Middle frontal gyrus (tissue), 1 donor: ENCODE data around the gene IGFBP5.

Experiments used
- DNase-seq: peaks from one replicate; pipeline ENCODE4 v3.0.0-alpha.2; 2015; ENCODE audit warnings: low spot score; ENCODE audit errors: extremely low spot score

The IGFBP5 gene

GRCh38 chr2:216644842-216645635, 50.3 kb downstream of the IGFBP5 start:
- no peak for DNase-seq

GRCh38 chr2:216643986-216644659, 51.2 kb downstream of the IGFBP5 start:
- no peak for DNase-seq

- no peak for DNase-seq
Measured at GRCh38 chr2:216637472-216637871, 57.9 kb downstream of the IGFBP5 start.

GRCh38 chr2:216636551-216637450, 58.5 kb downstream of the IGFBP5 start:
- DNase-seq: no peak

GRCh38 chr2:216635701-216636550, 59.4 kb downstream of the IGFBP5 start:
- DNase-seq: no peak

GRCh38 chr2:216635171-216635570, 60.2 kb downstream of the IGFBP5 start:
- DNase-seq: no peak

DNA sequence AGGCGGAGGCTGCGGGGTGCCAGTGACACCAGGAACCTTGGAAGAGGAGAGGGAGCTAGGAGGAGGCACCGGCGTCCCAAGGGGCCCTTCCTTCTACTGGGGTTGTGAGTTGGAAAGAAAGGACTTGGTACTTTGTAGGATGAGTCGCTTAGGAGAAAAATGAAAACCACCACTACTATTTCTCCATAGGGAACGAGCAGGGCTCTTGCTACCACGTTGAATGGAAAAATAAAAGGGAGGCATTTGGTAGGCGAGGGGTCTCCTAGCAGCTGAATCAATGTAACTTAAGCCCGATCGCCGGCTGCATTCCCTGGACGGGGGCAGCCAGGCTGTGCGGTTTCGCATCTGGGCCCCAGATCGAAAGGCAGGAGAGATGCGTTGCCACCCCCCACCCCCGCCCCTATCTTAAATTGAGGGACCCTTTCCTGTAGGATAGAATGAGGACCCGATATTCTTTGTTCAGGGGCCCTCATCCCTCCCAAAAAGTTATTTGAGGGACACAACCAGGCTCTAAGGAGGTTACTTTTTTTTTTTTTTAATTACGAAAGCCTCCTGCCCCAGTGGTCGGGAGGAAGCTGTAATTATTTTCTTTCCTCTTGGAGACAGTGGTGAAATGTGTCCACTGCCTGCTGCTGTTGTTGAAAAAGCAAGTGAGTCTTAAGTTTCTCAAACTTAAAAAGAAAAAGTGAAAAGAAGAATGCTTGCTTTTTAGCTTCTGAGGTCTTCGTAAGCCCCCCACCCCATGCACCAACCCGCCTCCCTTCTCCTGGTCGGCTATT, 60.8 kb downstream of the IGFBP5 start:
- DNase-seq: no peak

DNA sequence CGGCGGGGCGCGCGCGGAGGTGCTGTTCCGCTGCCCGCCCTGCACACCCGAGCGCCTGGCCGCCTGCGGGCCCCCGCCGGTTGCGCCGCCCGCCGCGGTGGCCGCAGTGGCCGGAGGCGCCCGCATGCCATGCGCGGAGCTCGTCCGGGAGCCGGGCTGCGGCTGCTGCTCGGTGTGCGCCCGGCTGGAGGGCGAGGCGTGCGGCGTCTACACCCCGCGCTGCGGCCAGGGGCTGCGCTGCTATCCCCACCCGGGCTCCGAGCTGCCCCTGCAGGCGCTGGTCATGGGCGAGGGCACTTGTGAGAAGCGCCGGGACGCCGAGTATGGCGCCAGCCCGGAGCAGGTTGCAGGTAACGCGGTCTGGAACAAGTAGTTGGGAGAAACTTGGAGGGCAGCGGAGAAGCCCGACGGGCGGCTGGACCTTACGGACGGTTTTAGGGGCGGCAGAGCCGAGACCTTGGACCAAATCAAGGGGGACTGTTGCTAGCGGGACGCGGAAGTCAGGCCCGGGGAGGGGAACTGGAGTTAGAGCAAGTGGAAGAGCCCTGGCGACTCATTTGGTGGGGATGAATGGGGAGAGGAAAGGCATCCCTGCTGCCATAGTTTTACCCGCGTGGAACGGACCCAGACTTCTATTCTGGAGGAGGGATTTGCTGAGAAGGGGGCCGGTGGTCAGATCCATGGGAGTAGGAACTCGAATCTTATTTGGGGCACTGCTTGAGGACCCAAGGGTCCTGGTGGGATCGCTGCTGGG, 61.6 kb downstream of the IGFBP5 start:
- no peak for DNase-seq

GRCh38 chr2:216632952-216633615, 62.3 kb downstream of the IGFBP5 start, which contains the start of gene IGFBP2:
TSS of gene IGFBP2 (plus strand) at chr2:216633420. CDS start at chr2:216633524, 104 bp downstream.
- DNase-seq: no peak

DNA sequence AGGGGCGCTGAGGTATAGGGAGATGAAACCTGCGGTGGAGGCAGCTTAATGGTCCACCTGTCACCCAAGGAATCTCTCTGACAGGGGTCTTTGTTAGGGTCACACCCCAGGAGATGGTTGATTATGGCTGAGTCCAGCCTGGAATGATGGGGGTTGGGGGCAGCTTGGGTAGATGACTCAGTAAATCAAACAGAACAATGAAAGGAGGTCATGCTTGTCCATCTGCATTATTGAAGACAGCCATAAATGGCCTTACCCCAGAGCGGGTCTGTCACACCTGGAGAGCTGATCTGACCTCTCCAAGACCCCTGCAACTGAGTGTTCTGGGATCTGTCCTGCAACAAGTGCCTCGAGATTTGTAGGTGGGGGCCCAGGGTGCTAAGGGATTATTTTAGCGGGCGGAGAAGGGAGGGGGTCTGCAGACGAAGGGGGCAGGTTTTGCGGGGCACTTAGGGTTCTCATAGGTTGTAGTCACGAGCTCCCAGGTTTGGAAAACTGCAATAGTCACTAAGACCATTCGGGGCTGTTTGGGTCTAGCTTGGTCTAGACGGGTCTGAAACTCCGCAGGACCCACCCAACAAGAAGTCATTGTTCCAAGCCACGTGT, 62.9 kb downstream of the IGFBP5 start:
- DNase-seq: no peak

DNA sequence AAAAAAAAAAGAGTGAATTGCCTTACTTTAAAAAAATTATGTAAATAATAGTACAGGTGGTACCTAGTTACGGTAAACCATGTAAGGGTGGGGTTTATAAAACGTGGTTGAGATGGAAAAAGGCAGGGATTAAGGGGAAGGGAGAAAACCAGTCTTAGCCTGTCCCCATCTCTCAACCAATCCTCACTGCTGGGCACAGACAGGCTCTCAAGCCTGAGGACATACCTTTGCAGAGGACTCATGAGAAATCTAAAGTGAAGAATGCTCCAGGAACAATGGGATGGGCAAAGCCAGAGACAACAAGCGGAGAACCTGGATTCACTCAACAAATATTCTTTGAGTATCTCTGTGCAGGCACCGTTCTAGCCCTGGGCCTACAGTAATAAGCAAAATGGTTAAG, 65.6 kb downstream of the IGFBP5 start:
- DNase-seq: no peak

DNA sequence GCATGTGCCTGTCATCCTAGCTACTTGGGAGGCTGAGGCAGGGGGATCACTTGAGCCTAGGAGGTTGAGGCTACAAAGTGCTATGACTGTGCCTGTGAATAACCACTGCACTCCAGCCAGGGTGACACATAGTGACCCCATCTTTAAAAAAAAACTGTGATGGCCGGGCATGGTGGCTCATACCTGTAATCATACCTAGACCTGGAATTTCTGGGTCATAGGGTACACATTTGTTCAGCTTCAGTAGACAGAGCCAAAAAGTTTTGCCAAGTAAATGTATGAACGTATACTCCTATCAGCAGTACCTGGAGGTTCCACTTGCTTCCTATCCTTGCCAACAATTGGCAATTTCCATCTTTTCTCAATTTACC, 68.5 kb downstream of the IGFBP5 start:
- no peak for DNase-seq

GRCh38 chr2:216626168-216626874, 69.0 kb downstream of the IGFBP5 start:
- no peak for DNase-seq

- DNase-seq: no peak
Measured at GRCh38 chr2:216624251-216624650, 71.1 kb downstream of the IGFBP5 start.

DNA sequence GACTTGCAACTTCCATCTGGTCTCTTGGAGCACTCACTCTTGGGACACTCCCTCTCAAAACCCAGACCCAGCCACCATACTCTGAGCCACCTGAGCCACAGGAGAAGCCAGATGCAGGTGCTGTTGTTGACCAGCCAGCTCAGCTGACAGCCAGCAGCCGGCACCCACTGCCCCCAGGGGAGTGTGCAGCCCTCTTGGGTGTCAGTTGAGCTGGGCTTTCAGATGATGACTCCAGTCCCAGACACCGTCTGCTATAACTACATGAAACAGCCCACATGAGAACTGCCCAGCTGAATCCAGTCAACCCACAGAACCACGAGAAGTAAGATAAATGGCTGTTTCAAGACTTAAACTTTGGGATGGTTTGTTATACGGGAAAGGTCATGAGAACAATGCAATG, 72.8 kb downstream of the IGFBP5 start:
- DNase-seq: no peak
